Measurements from ENCODE around the gene PTGFRN. TPM values are rescaled to one million over a fixed set of nuclear protein-coding genes. Genes with fewer than 3 reads are reported as not detected.

Gene PTGFRN
- total RNA-seq, 1 donor from 2014 or later: 19.1 TPM

- DNase-seq (ENCODE audit: low spot score): no peak
- Mint-ChIP-seq H3K9me3 (peaks cover 2% of the 10 kb centered on the region), H3K4me1 (ENCODE audit: low read depth) (peaks cover 23% of the 10 kb centered on the region), H3K27me3 (ENCODE audit: low read depth) (no peaks in the 10 kb centered on the region), H3K27ac (no peak overlapping the region), H3K36me3 (ENCODE audit: low read depth) (peaks cover under 1% of the 10 kb centered on the region), H3K4me3 (ENCODE audit: low read depth) (no peak overlapping the region)
- intact Hi-C loops (cut with micrococcal nuclease): no loop called here
These were observed 87.3 kb downstream of the PTGFRN start for GRCh38 chr1:116997066-116997465.

DNA sequence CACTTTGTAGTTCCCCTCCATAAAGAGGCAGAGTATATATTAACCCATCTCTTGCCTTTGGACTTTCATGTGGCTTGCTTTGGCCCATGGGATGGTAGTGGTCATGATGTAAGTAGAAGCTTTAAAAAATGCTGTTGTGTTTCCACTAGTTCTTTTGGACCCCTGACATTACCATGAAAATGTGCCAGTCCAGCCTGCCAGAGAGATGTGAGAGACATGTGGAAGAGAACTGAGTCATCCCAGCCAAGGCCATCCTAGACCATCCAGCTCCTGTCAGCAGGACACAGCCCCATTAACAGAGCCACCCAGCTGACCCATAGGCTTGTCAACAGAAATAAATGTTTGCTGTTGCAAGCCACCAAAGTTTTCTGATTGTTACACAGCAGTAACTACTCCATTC is 87.9 kb downstream of the PTGFRN start:
- H3K27me3 Mint-ChIP-seq (ENCODE audit: low read depth): no peaks in the 10 kb centered on the region
- no peak overlapping the region for H3K4me3 Mint-ChIP-seq (ENCODE audit: low read depth)
- H3K4me1 Mint-ChIP-seq (ENCODE audit: low read depth): peaks cover 26% of the 10 kb centered on the region

GRCh38 chr1:116999596-116999995 is 89.9 kb downstream of the PTGFRN start:
- Mint-ChIP-seq H3K4me1 (ENCODE audit: low read depth) (peaks cover 31% of the 10 kb centered on the region), H3K27me3 (ENCODE audit: low read depth) (no peaks in the 10 kb centered on the region), H3K4me3 (ENCODE audit: low read depth) (no peak overlapping the region), H3K27ac (no peak overlapping the region), H3K9me3 (peaks cover 6% of the 10 kb centered on the region), H3K36me3 (ENCODE audit: low read depth) (peaks cover 3% of the 10 kb centered on the region)
- no peak for DNase-seq (ENCODE audit: low spot score)
- intact Hi-C loops (cut with micrococcal nuclease): no loop called here

More for the DNA sequence above, 87.9 kb downstream of the PTGFRN start:
- no peak overlapping the region for H3K27ac Mint-ChIP-seq
- H3K36me3 Mint-ChIP-seq (ENCODE audit: low read depth): peaks cover 3% of the 10 kb centered on the region
- DNase-seq (ENCODE audit: low spot score): no peak
- H3K9me3 Mint-ChIP-seq: peaks cover 6% of the 10 kb centered on the region
- intact Hi-C loops (cut with micrococcal nuclease): no loop called here

DNA sequence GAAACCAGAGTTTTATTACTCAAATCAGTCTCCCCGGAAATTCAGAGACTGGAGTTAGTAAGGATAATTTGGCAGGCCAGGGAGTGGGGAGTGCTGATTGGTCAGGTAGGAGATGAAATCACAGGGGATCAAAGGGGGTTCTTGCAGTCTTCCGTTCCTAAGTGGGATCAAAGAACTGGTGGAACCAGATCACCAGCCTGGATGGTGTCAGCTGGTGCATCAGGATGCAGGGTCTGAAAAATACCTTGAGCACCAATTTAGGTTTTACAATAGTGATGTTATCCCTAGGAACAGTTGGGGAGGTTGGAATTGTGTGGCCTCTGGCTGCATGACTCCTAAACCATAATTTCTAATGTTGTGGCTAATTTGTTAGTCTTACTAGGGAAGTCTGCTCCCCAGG is 90.4 kb downstream of the PTGFRN start:
- intact Hi-C loops (cut with micrococcal nuclease): loop anchor here (2.0 to 5.0 kb wide), 4 partner anchors 62 to 623 kb away; partner anchors contain the start of gene TTF2

GRCh38 chr1:117001254-117001927 is 91.7 kb downstream of the PTGFRN start, which contains the start of gene CD101:
CD101 (plus strand) TSS chr1:117001760; CDS start chr1:117001818, 58 bp downstream.
- Mint-ChIP-seq H3K9me3 (peaks cover 6% of the 10 kb centered on the region), H3K27ac (peak within 1 kb of the TSS; percentile 46), H3K4me1 (ENCODE audit: low read depth) (peaks cover 37% of the 10 kb centered on the region), H3K36me3 (ENCODE audit: low read depth) (peaks cover 3% of the 10 kb centered on the region), H3K4me3 (ENCODE audit: low read depth) (peak within 1 kb of the TSS; percentile 31), H3K27me3 (ENCODE audit: low read depth) (peaks cover 9% of the 10 kb centered on the region)
- DNase-seq (ENCODE audit: low spot score): no peak
- intact Hi-C loops (cut with micrococcal nuclease): loop anchor here (1.0 to 5.0 kb wide), 7 partner anchors 15 to 624 kb away; partner anchors contain the start of gene TTF2

More for the DNA sequence above, 90.4 kb downstream of the PTGFRN start:
- Mint-ChIP-seq H3K36me3 (ENCODE audit: low read depth) (peaks cover 3% of the 10 kb centered on the region), H3K27ac (no peak overlapping the region), H3K4me1 (ENCODE audit: low read depth) (peaks cover 31% of the 10 kb centered on the region), H3K9me3 (peaks cover 6% of the 10 kb centered on the region), H3K27me3 (ENCODE audit: low read depth) (peaks cover under 1% of the 10 kb centered on the region), H3K4me3 (ENCODE audit: low read depth) (no peak overlapping the region)
- DNase-seq (ENCODE audit: low spot score): no peak

GRCh38 chr1:117003223-117003875 is 93.6 kb downstream of the PTGFRN start:
- Mint-ChIP-seq H3K27me3 (ENCODE audit: low read depth) (peaks cover 12% of the 10 kb centered on the region), H3K4me3 (ENCODE audit: low read depth) (no peak overlapping the region), H3K9me3 (peaks cover 6% of the 10 kb centered on the region), H3K4me1 (ENCODE audit: low read depth) (peaks cover 42% of the 10 kb centered on the region), H3K36me3 (ENCODE audit: low read depth) (peaks cover 3% of the 10 kb centered on the region), H3K27ac (no peak overlapping the region)
- intact Hi-C loops (cut with micrococcal nuclease): loop anchor here (5.0 kb wide), 3 partner anchors 59 to 626 kb away; partner anchors contain the start of gene TTF2
- no peak for DNase-seq (ENCODE audit: low spot score)

DNA sequence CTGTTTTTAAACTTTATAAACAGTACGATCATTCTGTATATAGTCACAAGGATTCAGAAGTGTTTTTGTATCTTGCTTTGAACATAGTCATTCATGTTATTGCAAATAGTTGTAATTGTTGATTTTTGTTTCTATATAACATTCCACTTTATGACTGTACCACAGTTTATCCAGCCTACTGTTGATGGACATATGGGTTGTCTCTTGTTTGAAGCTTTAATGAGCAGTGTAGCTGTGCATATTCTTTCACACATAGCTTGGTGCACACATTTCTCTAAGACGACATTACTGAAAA is 98.0 kb downstream of the PTGFRN start:
- H3K36me3 Mint-ChIP-seq (ENCODE audit: low read depth): no peaks in the 10 kb centered on the region
- H3K27me3 Mint-ChIP-seq (ENCODE audit: low read depth): peaks cover 12% of the 10 kb centered on the region
- DNase-seq (ENCODE audit: low spot score): no peak
- H3K4me3 Mint-ChIP-seq (ENCODE audit: low read depth): no peak overlapping the region
- no peaks in the 10 kb centered on the region for H3K9me3 Mint-ChIP-seq
- intact Hi-C loops (cut with micrococcal nuclease): no loop called here
- H3K4me1 Mint-ChIP-seq (ENCODE audit: low read depth): peaks cover 34% of the 10 kb centered on the region
- H3K27ac Mint-ChIP-seq: no peak overlapping the region

DNA sequence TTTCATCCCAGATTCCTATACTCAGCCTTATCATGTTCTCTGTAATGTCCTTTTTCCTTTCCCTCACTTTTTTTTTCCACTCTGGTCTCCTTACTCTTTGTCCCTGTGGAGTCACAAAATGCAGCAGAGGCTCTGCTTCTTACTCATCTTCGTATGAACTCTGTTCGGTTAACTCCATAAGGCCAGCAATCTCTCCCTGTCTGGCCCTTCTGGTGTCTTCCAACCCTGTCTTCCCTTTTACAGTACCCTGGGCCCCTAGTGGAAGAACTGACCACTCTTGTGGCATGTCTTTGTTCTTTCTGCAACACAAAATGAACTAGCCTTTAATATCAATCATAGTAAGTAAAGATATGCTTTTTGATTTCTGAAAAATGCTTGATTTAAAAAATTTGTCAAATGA is 98.9 kb downstream of the PTGFRN start:
- DNase-seq (ENCODE audit: low spot score): no peak
- Mint-ChIP-seq H3K36me3 (ENCODE audit: low read depth) (no peaks in the 10 kb centered on the region), H3K4me1 (ENCODE audit: low read depth) (peaks cover 35% of the 10 kb centered on the region), H3K27me3 (ENCODE audit: low read depth) (peaks cover 12% of the 10 kb centered on the region), H3K4me3 (ENCODE audit: low read depth) (no peak overlapping the region), H3K9me3 (no peaks in the 10 kb centered on the region), H3K27ac (no peak overlapping the region)
- intact Hi-C loops (cut with micrococcal nuclease): no loop called here

DNA sequence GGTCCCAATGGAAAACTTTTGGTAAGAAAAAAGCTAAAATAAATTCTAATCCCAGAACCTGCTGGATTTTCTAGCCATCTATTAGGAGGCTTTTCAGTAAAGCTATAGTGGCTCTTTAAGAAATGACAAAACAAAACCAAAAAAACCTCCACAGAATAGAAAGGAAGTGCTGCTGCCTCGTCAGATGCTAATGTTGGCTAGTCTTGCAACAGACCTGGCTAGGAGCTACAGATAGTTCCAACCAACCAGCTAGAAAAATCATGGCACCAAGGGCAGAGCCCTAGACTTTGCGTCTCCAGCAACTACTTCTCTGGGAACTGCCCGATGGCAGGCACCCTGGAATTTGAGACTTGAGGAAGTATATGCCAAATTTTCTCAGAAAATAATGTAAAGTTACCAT is 99.4 kb downstream of the PTGFRN start:
- no peak overlapping the region for H3K4me3 Mint-ChIP-seq (ENCODE audit: low read depth)
- peaks cover 12% of the 10 kb centered on the region for H3K27me3 Mint-ChIP-seq (ENCODE audit: low read depth)
- no peak for DNase-seq (ENCODE audit: low spot score)
- H3K36me3 Mint-ChIP-seq (ENCODE audit: low read depth): no peaks in the 10 kb centered on the region
- H3K4me1 Mint-ChIP-seq (ENCODE audit: low read depth): peaks cover 38% of the 10 kb centered on the region
- no peak overlapping the region for H3K27ac Mint-ChIP-seq
- no peaks in the 10 kb centered on the region for H3K9me3 Mint-ChIP-seq
- intact Hi-C loops (cut with micrococcal nuclease): no loop called here

DNA sequence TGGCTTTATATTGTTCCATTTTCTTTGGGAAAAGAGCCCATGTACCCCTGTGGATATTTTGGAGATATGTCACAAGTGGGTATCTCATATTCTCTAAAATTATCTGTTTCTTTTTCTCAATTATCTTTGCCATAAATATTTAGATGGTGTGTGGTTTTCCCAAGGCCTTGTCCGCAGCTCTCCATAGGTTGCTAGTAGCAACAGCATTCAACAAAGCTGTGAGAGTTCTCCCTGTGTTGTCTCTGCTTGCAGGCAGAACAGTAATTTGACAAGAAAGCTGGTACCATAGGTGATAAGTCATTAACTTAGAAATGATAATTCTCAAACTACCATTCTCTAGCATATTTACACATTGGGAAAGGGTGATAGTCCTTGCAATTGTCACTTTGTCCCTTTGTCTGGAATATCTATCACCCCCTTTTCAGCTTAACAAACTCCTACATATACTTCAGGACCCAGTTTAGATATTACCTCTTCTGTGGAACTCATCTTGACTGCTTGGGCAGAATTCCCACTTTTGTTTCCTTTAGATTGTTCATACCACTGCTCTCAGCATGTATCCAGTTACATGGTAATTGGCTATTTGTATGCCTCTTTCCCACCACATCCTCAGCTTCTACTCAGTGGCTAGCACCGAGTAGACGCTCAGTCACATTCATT is 100.7 kb downstream of the PTGFRN start:
- no peak overlapping the region for H3K27ac Mint-ChIP-seq
- peaks cover 8% of the 10 kb centered on the region for H3K27me3 Mint-ChIP-seq (ENCODE audit: low read depth)
- peaks cover 43% of the 10 kb centered on the region for H3K4me1 Mint-ChIP-seq (ENCODE audit: low read depth)
- intact Hi-C loops (cut with micrococcal nuclease): no loop called here
- H3K4me3 Mint-ChIP-seq (ENCODE audit: low read depth): no peak overlapping the region
- DNase-seq (ENCODE audit: low spot score): no peak
- H3K9me3 Mint-ChIP-seq: no peaks in the 10 kb centered on the region
- H3K36me3 Mint-ChIP-seq (ENCODE audit: low read depth): no peaks in the 10 kb centered on the region

DNA sequence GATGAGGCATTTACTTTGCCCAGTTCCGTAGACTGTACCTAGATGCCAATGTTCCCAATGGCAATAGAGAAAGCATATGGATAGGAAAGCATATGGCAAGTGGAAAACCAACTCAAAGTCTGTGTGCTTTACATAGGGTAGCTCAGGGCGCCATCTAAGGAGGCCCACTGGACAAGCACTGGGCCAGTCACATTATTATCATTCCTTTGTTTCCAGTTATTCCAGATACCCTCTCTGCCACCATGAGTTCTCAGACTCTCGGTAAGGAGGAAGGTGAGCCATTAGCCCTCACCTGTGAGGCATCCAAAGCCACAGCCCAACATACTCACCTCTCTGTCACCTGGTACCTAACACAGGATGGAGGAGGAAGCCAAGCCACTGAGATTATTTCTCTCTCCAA is 101.6 kb downstream of the PTGFRN start:
- H3K4me3 Mint-ChIP-seq (ENCODE audit: low read depth): no peak overlapping the region
- H3K27ac Mint-ChIP-seq: no peak overlapping the region
- peaks cover 3% of the 10 kb centered on the region for H3K27me3 Mint-ChIP-seq (ENCODE audit: low read depth)
- intact Hi-C loops (cut with micrococcal nuclease): no loop called here
- H3K4me1 Mint-ChIP-seq (ENCODE audit: low read depth): peaks cover 41% of the 10 kb centered on the region
- H3K36me3 Mint-ChIP-seq (ENCODE audit: low read depth): no peaks in the 10 kb centered on the region
- DNase-seq (ENCODE audit: low spot score): no peak
- H3K9me3 Mint-ChIP-seq: no peaks in the 10 kb centered on the region

GRCh38 chr1:117013309-117013858 is 103.7 kb downstream of the PTGFRN start:
- Mint-ChIP-seq H3K36me3 (ENCODE audit: low read depth) (no peaks in the 10 kb centered on the region), H3K4me1 (ENCODE audit: low read depth) (peaks cover 41% of the 10 kb centered on the region), H3K9me3 (no peaks in the 10 kb centered on the region), H3K27me3 (ENCODE audit: low read depth) (no peaks in the 10 kb centered on the region), H3K4me3 (ENCODE audit: low read depth) (no peak overlapping the region), H3K27ac (no peak overlapping the region)
- intact Hi-C loops (cut with micrococcal nuclease): no loop called here
- DNase-seq (ENCODE audit: low spot score): no peak

DNA sequence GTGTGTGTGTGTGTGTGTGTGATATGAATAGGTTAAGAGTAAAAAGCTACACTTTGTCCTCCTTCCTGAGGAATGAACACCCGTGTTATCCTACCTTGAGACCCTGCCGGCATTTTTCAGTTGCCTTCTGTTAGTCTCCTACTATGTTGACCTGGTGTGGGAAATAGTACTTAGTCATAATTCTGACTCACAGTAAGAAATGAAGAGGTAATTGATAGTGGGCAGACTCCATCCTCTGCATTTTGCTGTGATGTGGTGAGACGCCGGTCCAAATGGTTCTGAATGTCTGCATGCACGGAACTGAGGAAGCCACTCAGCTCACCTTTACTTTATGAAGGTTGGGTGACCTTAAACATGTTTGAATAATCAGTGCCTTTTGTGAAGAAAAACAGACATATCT is 104.5 kb downstream of the PTGFRN start:
- Mint-ChIP-seq H3K36me3 (ENCODE audit: low read depth) (no peaks in the 10 kb centered on the region), H3K4me1 (ENCODE audit: low read depth) (peaks cover 33% of the 10 kb centered on the region), H3K27ac (no peak overlapping the region), H3K27me3 (ENCODE audit: low read depth) (no peaks in the 10 kb centered on the region), H3K4me3 (ENCODE audit: low read depth) (no peak overlapping the region), H3K9me3 (no peaks in the 10 kb centered on the region)
- DNase-seq (ENCODE audit: low spot score): no peak
- intact Hi-C loops (cut with micrococcal nuclease): no loop called here
